ACHN (cell line): ENCODE results near the gene IGSF5.

Source experiments
- DNase-seq: peaks from one replicate; pipeline ENCODE4 v3.0.0-alpha.2; 2015
- in situ Hi-C: cut with HindIII; loops from 2 replicates; pipeline ENCODE4 v1.10.0; 2017; ENCODE audit warnings: low sequenced_read_pairs, low pct_ligation_motif_present, low pct_unique_long_range_greater_than_20kb

The IGSF5 gene

GRCh38 chr21:39851002-39851618, 106.1 kb downstream of the IGSF5 start:
- in situ Hi-C loops: no loop called here
- no peak for DNase-seq
